SK-N-MC (cell line): ENCODE measurements around the gene CCSAP.

Experiments used
- EZH2 ChIP-seq: fragments of 200-600 bp; sonication (generic); IDR thresholded peaks from one replicate; pipeline ENCODE4 v1.6.1; 2017; ENCODE audit warnings: antibody characterized with exemption
- POLR2AphosphoS5 ChIP-seq: IDR thresholded peaks from 2 replicates; pipeline ENCODE4 v1.6.1; 2012; ENCODE audit warnings: mild to moderate bottlenecking, low read depth, low read length, borderline replicate concordance

DNA sequence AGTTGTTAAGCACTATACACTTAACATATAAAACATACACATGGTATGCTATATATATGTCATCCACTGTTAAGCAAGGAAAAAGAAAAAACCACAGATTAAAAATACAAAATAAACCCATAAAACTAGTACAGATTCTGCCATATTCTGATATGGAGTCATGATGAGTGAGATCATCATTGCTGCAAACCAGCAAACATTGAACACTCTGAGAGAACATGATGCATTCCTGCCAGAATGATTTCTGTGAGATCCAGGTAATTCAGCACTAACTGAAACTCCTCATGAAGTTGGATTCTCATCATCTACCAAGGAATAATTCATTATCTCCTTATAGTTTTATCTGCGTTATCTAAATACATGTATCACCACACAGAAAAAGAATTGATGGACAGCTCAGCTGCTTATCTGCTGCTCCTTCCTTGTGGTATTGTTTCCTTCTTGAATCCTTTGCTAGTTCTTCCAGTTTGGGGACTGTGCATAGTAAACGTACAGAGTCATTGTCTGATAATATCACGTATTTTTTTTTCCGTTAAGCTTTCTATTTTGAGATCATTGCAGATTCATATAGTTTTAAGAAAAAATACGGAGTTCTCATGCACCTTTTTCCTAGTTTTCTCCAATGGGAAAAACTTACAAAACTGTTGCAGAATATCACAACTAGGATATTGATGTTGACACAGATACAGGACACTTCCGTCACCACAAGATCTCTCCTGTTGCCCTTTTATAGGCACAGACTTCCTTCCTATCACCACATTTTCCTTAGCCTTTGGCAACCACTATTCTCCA is 62.6 kb downstream of the CCSAP start:
- TF ChIP-seq POLR2AphosphoS5 (no peak), EZH2 (no peak)
